DMS79 (cell line): ENCODE results near the gene NACA.

Experiments
- DNase-seq: peaks from one replicate; lab custom pipeline; 2025; lab: John Stamatoyannopoulos, UW

Gene NACA

GRCh38 chr12:56687223-56688128 is 37.6 kb downstream of the NACA start:
- peak; percentile 36 for DNase-seq

GRCh38 chr12:56684745-56685359 is 40.2 kb downstream of the NACA start:
- no peak for DNase-seq

- no peak for DNase-seq
Measured at GRCh38 chr12:56682323-56682722, 42.8 kb downstream of the NACA start.

GRCh38 chr12:56679883-56680575 is 45.1 kb downstream of the NACA start:
- DNase-seq = no peak

- no peak for DNase-seq
Measured at GRCh38 chr12:56678852-56679251, 46.2 kb downstream of the NACA start.

GRCh38 chr12:56677680-56678079 is 47.4 kb downstream of the NACA start:
- no peak for DNase-seq

GRCh38 chr12:56676851-56677580 is 48.1 kb downstream of the NACA start:
- no peak for DNase-seq

- no peak for DNase-seq
Measured at GRCh38 chr12:56671608-56672007, 53.5 kb downstream of the NACA start.

- DNase-seq = no peak
Measured at GRCh38 chr12:56670836-56671235, 54.3 kb downstream of the NACA start.

- no peak for DNase-seq
Measured at GRCh38 chr12:56668197-56668457, 57.0 kb downstream of the NACA start.
